Measurements from ENCODE around the gene PRCD. TPM values are rescaled to one million over a fixed set of nuclear protein-coding genes. Genes with fewer than 3 reads are reported as not detected.

PRCD gene
- total and polyA plus RNA-seq, 8 donors: 0.72 to 12.2 (median 4.2) TPM; not detected in 3

DNA sequence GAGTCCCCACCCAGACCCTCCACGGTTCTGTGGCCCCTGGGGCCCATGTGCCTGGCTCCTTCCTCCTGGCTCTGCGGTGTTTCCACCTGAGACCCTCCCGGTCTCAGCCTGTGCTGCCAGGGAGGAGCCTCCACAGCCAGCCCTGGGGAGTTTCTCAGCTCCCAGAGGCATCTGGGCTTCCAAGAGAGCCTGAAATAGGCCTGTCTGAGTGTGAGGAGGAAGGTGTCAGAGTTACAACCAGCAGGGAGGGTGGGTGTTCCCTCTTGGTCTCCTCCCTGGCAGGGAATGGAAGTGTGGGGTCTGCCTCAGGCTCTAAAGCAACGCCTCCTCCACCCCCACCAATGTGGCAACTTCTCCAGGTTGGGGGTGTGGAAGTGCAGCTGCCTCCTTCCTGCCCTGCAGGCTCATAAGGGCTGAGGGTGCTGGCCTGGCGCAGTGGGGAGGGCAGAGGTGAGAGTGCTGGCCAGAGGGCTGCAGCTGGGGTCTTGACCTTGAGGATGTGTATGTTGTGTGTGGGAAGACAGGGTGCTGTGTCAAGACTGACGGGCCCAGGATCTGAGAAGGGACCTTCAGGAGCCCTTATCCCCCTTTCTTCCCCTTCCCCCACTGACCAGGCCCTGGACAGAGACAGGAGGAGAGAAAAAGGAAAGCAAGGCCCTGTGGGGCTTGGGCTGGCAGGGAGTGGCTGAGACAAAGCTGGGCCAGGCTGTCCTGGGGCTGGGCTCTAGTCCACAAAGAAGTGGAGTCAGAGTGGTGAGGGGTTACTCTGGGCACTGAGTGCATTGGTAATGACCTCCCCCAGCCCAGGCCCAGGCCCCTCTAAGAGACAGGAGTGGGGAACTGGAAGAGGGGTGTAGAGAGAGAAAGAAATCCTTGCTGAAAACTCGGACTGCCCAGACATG is 4.8 kb upstream of the PRCD start:
- H3K27ac ChIP-seq: peak overlapping the region in 3 of 5 donors; percentile 70 to 83 (median 74)
- peaks cover 26 to 53% (median 40%) of the 10 kb centered on the region in 4 donors for H3K4me1 ChIP-seq
- peak overlapping the region in 3 of 4 donors; percentile 16 to 46 (median 40) for H3K4me3 ChIP-seq
- H3K9me3 ChIP-seq: no peaks in the 10 kb centered on the region
- DNase-seq: no peak
- peaks cover 5 to 51% (median 24%) of the 10 kb centered on the region in 3 donors for H3K27me3 ChIP-seq
- intact Hi-C loops (cut with DNase I; ENCODE audit: low total_unique reads): no loop called here
- TF ChIP-seq EP300 (IDR thresholded peaks at IDR 0.05) (no peak), POLR2AphosphoS5 (IDR thresholded peaks at IDR 0.05) (no peak), POLR2A (IDR thresholded peaks at IDR 0.05) (no peak)
- TF ChIP-seq, protein P1, sequence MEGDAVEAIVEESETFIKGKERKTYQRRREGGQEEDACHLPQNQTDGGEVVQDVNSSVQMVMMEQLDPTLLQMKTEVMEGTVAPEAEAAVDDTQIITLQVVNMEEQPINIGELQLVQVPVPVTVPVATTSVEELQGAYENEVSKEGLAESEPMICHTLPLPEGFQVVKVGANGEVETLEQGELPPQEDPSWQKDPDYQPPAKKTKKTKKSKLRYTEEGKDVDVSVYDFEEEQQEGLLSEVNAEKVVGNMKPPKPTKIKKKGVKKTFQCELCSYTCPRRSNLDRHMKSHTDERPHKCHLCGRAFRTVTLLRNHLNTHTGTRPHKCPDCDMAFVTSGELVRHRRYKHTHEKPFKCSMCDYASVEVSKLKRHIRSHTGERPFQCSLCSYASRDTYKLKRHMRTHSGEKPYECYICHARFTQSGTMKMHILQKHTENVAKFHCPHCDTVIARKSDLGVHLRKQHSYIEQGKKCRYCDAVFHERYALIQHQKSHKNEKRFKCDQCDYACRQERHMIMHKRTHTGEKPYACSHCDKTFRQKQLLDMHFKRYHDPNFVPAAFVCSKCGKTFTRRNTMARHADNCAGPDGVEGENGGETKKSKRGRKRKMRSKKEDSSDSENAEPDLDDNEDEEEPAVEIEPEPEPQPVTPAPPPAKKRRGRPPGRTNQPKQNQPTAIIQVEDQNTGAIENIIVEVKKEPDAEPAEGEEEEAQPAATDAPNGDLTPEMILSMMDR (IDR thresholded peaks at IDR 0.05): no peak
- no peaks in the 10 kb centered on the region for H3K36me3 ChIP-seq
- 70 to 81% (median 77%) methylated on average over 6 to 7 of the region's 7 CpGs for WGBS, 5 donors

DNA sequence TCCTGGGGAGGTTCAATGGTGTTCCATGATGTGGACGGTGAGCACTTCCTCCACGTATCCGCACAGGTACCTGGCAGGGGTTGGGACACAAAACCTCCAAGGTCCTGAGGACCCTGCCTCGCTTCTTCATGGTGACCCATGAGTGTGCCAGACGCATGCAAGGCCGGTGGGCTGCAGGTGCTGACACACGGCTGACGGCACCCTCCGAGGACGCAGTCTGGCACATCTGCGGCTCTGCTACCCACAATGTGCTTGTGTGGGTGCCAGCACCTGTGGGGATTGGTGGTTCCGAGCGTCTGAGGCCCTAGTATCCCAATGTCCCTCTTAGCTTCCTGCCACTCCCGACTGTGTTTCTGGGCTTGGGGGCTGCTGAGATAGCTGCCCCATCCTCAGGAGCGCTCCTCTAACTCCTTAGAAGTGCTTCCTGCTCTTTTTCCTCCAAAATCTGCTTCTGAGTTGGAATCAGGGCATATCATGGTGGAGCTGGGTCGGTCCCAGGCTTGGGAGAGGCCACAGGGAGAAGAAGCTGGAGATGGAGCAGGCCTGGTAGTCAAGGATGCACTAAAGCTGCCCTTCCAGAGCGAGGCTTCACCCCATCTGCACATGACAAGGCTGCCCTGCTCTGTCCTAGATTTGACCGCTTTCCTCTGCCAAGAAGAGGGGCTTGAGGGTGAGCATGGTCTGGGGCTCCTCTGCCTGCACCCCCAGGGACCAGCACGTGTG is 3.9 kb upstream of the PRCD start:
- peak overlapping the region in 4 of 5 donors; percentile 63 to 83 (median 72) for H3K27ac ChIP-seq
- TF ChIP-seq EP300 (IDR thresholded peaks at IDR 0.05) (no peak), POLR2A (IDR thresholded peaks at IDR 0.05) (no peak), POLR2AphosphoS5 (IDR thresholded peaks at IDR 0.05) (no peak)
- TF ChIP-seq, protein P1 (IDR thresholded peaks at IDR 0.05): no peak
- peaks cover 5 to 52% (median 24%) of the 10 kb centered on the region in 3 donors for H3K27me3 ChIP-seq
- peaks cover 24 to 53% (median 40%) of the 10 kb centered on the region in 4 donors for H3K4me1 ChIP-seq
- WGBS, 5 donors: 74 to 86% (median 85%) methylated on average over 19 of the region's 19 CpGs
- intact Hi-C loops (cut with DNase I; ENCODE audit: low total_unique reads): no loop called here
- H3K36me3 ChIP-seq: no peaks in the 10 kb centered on the region
- DNase-seq: no peak
- H3K4me3 ChIP-seq: peak overlapping the region; percentile 7 to 46 (median 28)
- H3K9me3 ChIP-seq: no peaks in the 10 kb centered on the region

DNA sequence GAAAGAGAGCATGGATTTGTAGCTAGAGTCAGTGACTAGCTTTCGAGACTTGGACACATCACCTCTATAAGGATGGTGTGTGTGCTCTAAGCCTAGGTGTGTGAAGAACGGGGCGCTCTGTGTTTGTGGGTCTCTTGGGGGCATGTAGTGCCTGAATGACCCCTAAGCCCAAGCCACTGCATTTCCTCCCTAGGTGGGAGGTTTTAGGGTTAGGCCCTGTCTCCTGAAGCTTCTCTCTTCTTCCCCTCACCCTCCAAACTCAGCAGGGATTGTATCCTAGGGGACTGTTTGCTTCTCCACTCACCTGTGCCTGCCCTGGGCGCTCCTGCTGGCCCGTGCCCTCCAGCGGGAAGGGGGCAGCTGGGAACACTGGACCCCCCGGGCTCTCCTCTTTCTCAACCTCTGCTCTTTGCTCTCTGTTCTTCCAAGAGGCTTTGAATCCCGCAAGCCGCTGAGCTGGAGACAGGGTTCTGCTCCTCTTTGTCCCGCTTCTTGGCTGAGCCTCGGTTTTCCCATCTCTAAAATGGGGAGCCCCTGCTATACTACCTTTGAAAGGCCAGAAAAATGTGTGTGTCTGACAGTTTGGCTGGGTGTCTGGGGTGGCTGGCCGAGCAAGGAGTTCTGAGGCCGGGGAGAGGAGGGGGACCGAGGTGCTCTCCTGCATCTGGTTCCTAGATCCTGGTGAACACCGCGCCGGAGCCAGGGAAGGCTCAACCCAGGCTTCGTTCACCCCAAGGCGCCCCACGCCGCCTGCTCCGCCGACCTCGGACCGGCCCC is 3.1 kb upstream of the PRCD start:
- peaks cover 5 to 52% (median 24%) of the 10 kb centered on the region in 3 donors for H3K27me3 ChIP-seq
- H3K4me3 ChIP-seq: peak overlapping the region; percentile 40 to 47 (median 45)
- 50 to 75% (median 55%) methylated on average over 11 to 25 of the region's 25 CpGs for WGBS, 5 donors
- intact Hi-C loops (cut with DNase I; ENCODE audit: low total_unique reads): no loop called here
- H3K27ac ChIP-seq: peak overlapping the region; percentile 44 to 83 (median 70)
- no peaks in the 10 kb centered on the region for H3K9me3 ChIP-seq
- H3K36me3 ChIP-seq: no peaks in the 10 kb centered on the region
- DNase-seq: no peak
- TF ChIP-seq, protein P1 (IDR thresholded peaks at IDR 0.05): no peak
- TF ChIP-seq EP300 (IDR thresholded peaks at IDR 0.05) (no peak), POLR2AphosphoS5 (IDR thresholded peaks at IDR 0.05) (no peak)
- peaks cover 20 to 52% (median 39%) of the 10 kb centered on the region in 4 donors for H3K4me1 ChIP-seq

DNA sequence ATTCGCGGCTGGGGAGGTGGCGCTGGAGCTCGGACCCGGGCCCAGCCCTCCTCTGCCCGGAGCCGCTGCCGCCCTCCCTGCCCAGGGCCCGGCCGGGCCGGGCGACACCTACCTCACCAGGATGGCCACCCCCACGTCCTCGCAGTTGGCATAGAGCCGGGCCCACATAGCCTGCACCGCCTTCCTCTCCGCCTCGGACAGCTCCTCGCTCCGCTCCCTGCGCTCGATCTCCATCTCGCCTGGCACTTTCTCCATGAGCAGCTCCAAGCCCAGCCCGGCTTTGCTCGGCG is 2.6 kb upstream of the PRCD start:
- Histone ChIP-seq H3K9me3 (no peaks in the 10 kb centered on the region), H3K27me3 (peaks cover 5 to 57% (median 24%) of the 10 kb centered on the region in 3 donors), H3K4me1 (peaks cover 20 to 52% (median 39%) of the 10 kb centered on the region in 4 donors), H3K27ac (peak overlapping the region; percentile 44 to 83 (median 70)), H3K4me3 (peak overlapping the region; percentile 40 to 47 (median 45)), H3K36me3 (no peaks in the 10 kb centered on the region)
- TF ChIP-seq, protein P1 (IDR thresholded peaks at IDR 0.05): no peak
- TF ChIP-seq POLR2A (IDR thresholded peaks at IDR 0.05): no peak
- no peak for TF ChIP-seq POLR2AphosphoS5 (IDR thresholded peaks at IDR 0.05)
- no peak for TF ChIP-seq EP300 (IDR thresholded peaks at IDR 0.05)
- peak in 1 of 2 donors; percentile 52 for DNase-seq
- intact Hi-C loops (cut with DNase I; ENCODE audit: low total_unique reads): no loop called here
- WGBS, 5 donors: 0 to 10% (median 6%) methylated on average over 2 to 26 of the region's 26 CpGs

Measured in stomach (tissue), 9 donors.